Measurements from ENCODE around the gene KCTD17. TPM values are rescaled to one million over a fixed set of nuclear protein-coding genes. Genes with fewer than 3 reads are reported as not detected.
A peak's percentile ranks its signal among the peaks of the same experiment; 100 is the strongest.

The KCTD17 gene
- total RNA-seq, 1 donor from 2014 or later: 31.3 TPM

GRCh38 chr22:37053310-37054055, 1.9 kb downstream of the KCTD17 start:
- Histone ChIP-seq H3K36me3 (ENCODE audit: insufficient read depth, low read length) (peaks cover 3% of the 10 kb centered on the region), H3K79me2 (ENCODE audit: insufficient read depth, low read length) (peaks cover 8% of the 10 kb centered on the region), H3K27me3 (ENCODE audit: insufficient read depth, low read length) (no peaks in the 10 kb centered on the region), H4K20me1 (ENCODE audit: insufficient read depth, low read length) (peaks cover 25% of the 10 kb centered on the region), H3K9me3 (ENCODE audit: insufficient read depth, low read depth, low read length) (no peaks in the 10 kb centered on the region), H3K4me3 (ENCODE audit: insufficient read depth, low read depth, low read length) (no peak overlapping the region), H3K4me2 (ENCODE audit: low read length) (no peak overlapping the region), H2AFZ (ENCODE audit: low read depth, low read length) (no peak overlapping the region), H3K4me1 (ENCODE audit: insufficient read depth, low read length) (peaks cover 5% of the 10 kb centered on the region), H3K27ac (ENCODE audit: low read depth, low read length) (no peak overlapping the region), H3K9ac (ENCODE audit: low read length) (no peak overlapping the region)
- H3K4me3 Mint-ChIP-seq (ENCODE audit: unreplicated experiment): peak overlapping the region; percentile 34
- H3K36me3 Mint-ChIP-seq (ENCODE audit: low read depth, unreplicated experiment): peaks cover 23% of the 10 kb centered on the region
- H3K27me3 Mint-ChIP-seq (ENCODE audit: low read depth, unreplicated experiment): peaks cover 6% of the 10 kb centered on the region
- FAIRE-seq: no peak
- no peaks in the 10 kb centered on the region for H3K9me3 Mint-ChIP-seq (ENCODE audit: unreplicated experiment)
- H3K4me1 Mint-ChIP-seq (ENCODE audit: low read depth, unreplicated experiment): peaks cover 4% of the 10 kb centered on the region
- no peak for TF ChIP-seq CTCF (IDR thresholded peaks at IDR 0.05; ENCODE audit: insufficient read depth, low read depth, low read length)
- TF ChIP-seq EZH2 (IDR thresholded peaks at IDR 0.05; ENCODE audit: insufficient read depth, low read length): no peak
- no peak for DNase-seq (ENCODE audit: low read depth)
- no peak overlapping the region for H3K27ac Mint-ChIP-seq (ENCODE audit: unreplicated experiment)

- no peak overlapping the region for H3K4me3 ChIP-seq (ENCODE audit: insufficient read depth, low read depth, low read length)
- H4K20me1 ChIP-seq (ENCODE audit: insufficient read depth, low read length): peaks cover 25% of the 10 kb centered on the region
- DNase-seq (ENCODE audit: low read depth): no peak
- TF ChIP-seq CTCF (IDR thresholded peaks at IDR 0.05; ENCODE audit: insufficient read depth, low read depth, low read length): no peak
- TF ChIP-seq EZH2 (IDR thresholded peaks at IDR 0.05; ENCODE audit: insufficient read depth, low read length): no peak
- peaks cover 5% of the 10 kb centered on the region for H3K4me1 ChIP-seq (ENCODE audit: insufficient read depth, low read length)
- no peaks in the 10 kb centered on the region for H3K9me3 ChIP-seq (ENCODE audit: insufficient read depth, low read depth, low read length)
- H3K4me2 ChIP-seq (ENCODE audit: low read length): no peak overlapping the region
- H3K27me3 Mint-ChIP-seq (ENCODE audit: low read depth, unreplicated experiment): peaks cover 6% of the 10 kb centered on the region
- H3K36me3 ChIP-seq (ENCODE audit: insufficient read depth, low read length): peaks cover 3% of the 10 kb centered on the region
- no peaks in the 10 kb centered on the region for H3K27me3 ChIP-seq (ENCODE audit: insufficient read depth, low read length)
- H3K9ac ChIP-seq (ENCODE audit: low read length): no peak overlapping the region
- no peaks in the 10 kb centered on the region for H3K9me3 Mint-ChIP-seq (ENCODE audit: unreplicated experiment)
- H3K4me1 Mint-ChIP-seq (ENCODE audit: low read depth, unreplicated experiment): peaks cover 4% of the 10 kb centered on the region
- H2AFZ ChIP-seq (ENCODE audit: low read depth, low read length): no peak overlapping the region
- no peak for FAIRE-seq
- peaks cover 8% of the 10 kb centered on the region for H3K79me2 ChIP-seq (ENCODE audit: insufficient read depth, low read length)
- no peak overlapping the region for H3K4me3 Mint-ChIP-seq (ENCODE audit: unreplicated experiment)
- H3K27ac Mint-ChIP-seq (ENCODE audit: unreplicated experiment): no peak overlapping the region
- H3K27ac ChIP-seq (ENCODE audit: low read depth, low read length): no peak overlapping the region
- H3K36me3 Mint-ChIP-seq (ENCODE audit: low read depth, unreplicated experiment): peaks cover 23% of the 10 kb centered on the region
Measured at GRCh38 chr22:37054056-37054395, 2.5 kb downstream of the KCTD17 start.

Data from astrocyte (in vitro differentiated cells and primary cell).